ENCODE data around the gene CTSA.
A peak's percentile ranks its signal among the peaks of the same experiment; 100 is the strongest.
"Not testable (repeated sequence)": the region's sequence is repeated elsewhere in the genome, so short reads cannot be mapped to it uniquely, and the experiment has no call there.

The CTSA gene

DNA sequence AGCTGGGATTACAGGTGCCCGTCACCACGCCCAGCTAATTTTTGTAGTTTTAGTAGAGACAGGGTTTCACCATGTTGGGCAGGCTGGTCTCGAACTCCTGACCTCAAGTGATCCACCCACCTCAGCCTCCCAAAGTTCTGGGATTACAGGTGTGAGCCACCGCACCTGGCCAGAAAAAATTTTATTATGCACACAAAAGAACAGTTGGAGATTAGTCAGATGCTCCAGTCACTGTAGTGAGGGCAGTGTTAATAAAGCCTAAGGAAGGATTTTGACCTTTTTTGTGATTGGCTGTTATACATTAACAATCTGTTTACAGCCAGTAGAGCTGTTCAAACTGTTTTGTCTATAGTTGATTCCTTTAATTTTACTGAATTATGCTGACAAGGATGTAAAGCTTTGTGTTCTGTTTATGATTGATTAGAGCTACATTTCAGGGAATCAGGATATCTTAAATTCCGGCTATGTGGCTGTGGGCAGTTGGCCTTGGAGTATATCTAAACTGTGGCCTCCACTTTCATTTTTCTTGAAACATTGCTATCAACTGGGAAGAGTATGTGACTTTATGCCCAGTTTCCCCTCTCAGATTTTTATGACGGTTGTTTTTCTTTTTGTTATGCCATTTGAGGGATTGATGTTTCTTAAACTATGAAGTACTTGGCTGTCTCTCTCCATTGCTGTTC is 23.9 kb upstream of the CTSA start:
- no peak for FAIRE-seq

- no peak for FAIRE-seq
Measured at GRCh38 chr20:45867819-45868176, 23.3 kb upstream of the CTSA start.

GRCh38 chr20:45872626-45873025 is 18.5 kb upstream of the CTSA start:
- no peak for FAIRE-seq

GRCh38 chr20:45873409-45874103 is 17.6 kb upstream of the CTSA start:
- FAIRE-seq: no peak

DNA sequence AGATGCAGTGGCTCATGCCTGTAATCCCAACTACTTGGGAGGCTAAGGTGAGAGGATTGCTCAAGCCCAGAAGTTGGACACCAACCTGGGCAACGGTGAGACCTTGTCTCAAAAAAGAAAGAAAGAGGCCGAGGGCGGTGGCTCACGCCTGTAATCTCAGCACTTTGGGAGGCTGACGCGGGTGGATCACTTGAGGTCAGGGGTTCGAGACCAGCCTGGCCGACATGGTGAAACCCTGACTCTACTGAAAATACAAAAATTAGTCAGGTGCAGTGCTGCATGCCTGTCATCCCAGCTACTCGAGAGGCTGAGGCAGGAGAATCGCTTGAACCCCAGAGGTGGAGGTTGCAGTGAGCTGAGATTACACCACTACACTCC is 17.0 kb upstream of the CTSA start:
- FAIRE-seq: not testable (repeated sequence)

DNA sequence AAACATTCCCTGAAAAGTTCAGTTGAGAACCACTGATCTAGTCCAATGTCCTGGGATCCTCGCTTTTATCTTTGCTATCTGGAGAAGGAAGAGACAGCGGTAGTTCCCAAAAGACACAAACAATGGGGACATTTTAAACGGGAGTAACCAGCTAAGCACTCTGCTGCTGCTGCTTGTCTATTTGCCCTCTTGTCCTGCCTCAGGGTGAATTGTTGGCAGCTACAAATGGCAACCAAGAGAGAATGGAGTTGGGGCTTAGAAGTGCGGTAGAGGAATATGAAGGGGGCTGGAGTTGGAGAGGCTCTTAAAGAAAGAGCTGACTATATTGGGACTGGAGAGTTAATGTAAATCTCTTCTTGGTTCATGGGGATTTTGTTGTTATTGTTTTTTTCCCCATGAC is 16.6 kb upstream of the CTSA start:
- no peak for FAIRE-seq

DNA sequence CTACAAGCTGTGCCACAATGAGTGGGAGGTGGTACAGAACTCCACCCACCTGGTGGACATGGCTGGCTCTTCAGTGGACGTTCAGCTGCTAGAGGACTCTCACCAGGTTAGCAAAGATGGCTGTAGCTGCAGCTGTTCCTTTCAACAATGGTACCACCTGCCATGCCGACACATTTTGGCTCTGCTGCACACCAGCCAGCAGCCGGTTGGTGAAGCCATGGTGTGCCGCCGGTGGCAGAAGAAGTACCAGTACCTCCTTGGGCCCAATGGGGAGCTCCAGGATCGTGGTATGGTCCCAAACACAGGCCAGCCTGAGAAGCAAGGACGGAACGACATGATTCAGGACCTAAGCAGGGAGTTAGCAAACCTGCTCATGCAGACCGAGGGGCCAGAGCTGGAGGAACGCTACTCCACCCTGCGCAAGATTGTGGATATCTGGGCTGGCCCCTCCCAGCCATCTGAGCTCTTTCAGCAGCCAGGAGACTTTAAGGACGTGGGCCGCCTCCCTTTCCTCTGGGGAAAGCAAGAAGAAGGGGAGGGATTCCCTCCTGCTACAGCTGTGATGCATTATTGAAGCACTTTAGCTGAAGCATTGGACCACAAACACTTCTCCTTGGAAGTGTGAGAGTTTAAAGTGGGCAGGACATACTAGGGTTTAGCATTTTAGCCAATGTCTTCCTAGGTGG is 12.9 kb upstream of the CTSA start:
- FAIRE-seq: no peak

GRCh38 chr20:45880988-45881788 is 9.9 kb upstream of the CTSA start, which contains the start of gene ZSWIM1:
Gene ZSWIM1, plus strand, starts transcription at chr20:45881227. Its CDS starts 1,366 bp downstream, at chr20:45882593.
- peak; percentile 98 for FAIRE-seq

DNA sequence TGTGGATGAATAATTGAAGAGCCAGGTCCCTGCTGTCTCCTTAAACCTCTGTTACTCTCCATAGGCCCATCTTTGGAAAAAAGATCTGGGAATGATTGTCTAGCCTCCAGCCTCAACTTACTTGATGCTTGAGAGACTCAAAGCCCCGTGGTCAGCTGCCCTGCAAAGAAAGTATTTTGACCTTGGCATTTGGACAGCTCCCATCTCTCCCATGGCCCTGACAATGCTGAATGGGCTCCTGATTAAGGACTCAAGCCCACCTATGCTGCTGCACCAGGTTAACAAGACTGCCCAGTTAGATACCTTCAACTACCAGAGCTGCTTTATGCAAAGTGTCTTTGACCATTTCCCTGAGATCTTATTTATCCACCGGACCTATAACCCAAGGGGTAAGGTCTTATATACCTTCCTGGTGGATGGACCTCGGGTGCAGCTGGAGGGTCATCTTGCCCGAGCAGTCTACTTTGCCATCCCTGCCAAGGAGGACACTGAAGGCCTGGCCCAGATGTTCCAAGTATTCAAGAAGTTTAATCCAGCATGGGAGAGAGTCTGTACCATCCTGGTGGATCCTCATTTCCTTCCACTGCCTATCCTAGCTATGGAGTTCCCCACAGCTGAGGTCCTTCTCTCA is 8.6 kb upstream of the CTSA start:
- FAIRE-seq: no peak

- no peak for FAIRE-seq
Measured at GRCh38 chr20:45883100-45883469, 8.1 kb upstream of the CTSA start.

- FAIRE-seq: no peak
Measured at GRCh38 chr20:45886590-45887345, 4.4 kb upstream of the CTSA start.

- no peak for FAIRE-seq
Measured at GRCh38 chr20:45887346-45887715, 3.8 kb upstream of the CTSA start, which contains the start of gene SPATA25. Gene SPATA25, minus strand, starts transcription at chr20:45887622. Its CDS starts 32 bp downstream, at chr20:45887590.

DNA sequence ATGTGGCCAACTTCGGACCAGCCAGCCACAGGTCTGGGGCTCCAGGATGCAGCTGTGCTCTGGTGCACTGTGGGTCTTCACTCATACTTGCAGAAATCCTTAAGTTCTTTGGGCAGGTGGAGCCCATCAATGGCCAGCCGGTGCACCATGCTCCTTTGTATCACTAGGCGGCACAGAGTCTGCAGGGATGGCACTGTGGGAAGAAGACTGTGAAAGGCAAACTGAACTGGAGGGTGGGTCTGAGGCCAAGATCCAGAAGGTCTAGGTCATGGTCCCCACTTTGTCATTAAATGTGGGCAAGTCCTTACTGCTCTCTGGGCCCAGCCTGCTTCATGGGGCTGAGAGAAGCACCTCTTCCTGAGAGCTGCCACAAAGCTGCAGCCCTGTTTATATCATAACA is 2.5 kb upstream of the CTSA start:
- no peak for FAIRE-seq

DNA sequence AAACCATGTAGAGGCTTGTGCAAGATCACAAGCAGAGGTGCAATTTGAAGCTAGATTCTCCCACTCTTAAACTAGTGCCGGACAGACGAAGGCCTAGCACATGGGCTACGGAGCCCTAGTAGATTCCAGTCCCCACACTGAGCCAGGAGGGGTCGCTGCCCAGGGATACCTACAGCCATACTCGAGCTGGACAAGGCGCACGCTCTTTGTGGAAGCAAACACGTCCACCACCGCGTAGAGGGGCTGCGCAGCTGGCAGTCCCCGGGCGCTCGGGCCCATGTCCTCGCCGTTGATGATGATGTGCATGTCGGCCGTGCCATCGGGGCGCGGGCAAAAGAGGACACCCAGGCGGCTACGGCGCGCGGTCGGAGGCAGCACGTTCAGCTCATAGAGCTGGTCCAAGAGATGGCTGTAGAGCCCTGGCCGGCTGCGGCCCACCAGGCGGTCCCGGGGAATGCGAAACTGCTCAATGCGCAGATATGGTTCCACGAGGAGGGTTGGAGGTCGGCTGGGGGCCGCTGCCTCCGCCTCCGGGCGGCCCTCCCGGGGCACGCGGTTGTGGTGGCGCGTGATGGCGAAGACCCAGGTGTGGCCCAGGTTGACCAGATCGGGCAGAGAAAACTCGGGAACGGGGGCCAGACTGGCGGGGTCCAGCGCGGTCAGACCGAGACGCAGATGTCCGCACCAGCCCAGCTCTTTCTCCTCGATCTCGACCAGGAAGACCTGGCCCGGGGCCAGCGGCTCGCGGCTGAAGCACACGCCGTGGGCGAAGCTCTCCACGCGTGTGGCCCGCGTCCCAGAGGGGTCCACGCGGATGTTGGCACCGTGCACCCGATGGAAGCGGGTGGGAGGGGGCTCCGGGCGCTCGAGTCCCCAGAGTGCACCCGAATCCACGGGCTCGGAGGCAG is 804 bp upstream of the CTSA start:
- no peak for FAIRE-seq

DNA sequence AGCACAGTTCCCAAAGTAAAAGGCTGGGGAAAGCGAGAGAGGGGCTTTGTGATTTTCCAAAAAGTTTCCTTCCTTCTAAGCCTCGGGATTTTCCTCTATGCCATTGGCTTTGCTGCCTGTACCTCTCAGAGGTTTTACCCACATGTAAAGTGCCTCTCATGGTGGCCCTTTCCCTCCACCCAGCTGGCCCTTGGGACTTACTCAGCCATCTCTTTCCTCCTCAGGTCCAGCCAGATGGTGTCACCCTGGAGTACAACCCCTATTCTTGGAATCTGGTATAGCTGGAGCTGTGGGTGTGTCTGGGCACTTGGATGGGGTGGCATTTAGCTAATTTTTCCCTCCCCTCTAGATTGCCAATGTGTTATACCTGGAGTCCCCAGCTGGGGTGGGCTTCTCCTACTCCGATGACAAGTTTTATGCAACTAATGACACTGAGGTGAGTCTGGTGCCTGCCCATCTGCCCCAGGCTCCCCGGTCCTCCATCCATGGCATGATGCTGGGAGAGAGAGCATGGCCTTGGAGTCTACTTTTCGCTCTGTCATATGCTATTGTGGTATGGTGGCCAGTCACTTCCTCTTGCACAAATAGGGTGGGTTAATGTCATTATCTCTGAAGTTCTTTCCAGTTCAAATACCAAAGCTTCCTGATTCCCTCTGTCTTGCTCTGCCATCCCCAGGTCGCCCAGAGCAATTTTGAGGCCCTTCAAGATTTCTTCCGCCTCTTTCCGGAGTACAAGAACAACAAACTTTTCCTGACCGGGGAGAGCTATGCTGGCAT is 1.1 kb downstream of the CTSA start:
- FAIRE-seq: no peak

DNA sequence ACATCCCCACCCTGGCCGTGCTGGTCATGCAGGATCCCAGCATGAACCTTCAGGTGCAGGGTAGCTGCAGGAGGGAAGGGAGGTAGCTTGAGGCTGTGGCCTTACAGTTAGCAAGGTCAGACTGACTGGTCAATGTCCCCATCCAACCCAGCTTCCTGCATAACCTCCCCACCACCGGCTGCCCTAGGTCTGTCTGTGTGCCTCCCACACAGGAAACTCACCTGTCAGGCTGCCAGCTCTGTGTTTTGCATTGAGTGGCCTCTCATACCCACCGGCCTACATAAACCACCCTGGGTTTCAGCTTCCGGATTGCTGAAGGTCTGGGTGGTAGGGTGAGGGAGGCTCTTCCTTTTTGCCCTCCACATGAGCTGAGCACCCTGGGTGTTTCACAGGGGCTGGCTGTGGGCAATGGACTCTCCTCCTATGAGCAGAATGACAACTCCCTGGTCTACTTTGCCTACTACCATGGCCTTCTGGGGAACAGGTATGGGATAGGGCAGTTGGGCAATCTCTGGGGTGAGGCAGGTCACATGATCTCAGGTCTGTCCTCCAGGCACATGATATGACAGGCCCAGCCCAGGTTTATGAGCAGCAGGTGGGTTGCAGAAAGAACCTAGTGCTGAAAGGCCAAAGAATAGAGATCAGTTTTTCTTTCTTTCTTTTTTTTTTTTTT is 1.8 kb downstream of the CTSA start:
- no peak for FAIRE-seq

DNA sequence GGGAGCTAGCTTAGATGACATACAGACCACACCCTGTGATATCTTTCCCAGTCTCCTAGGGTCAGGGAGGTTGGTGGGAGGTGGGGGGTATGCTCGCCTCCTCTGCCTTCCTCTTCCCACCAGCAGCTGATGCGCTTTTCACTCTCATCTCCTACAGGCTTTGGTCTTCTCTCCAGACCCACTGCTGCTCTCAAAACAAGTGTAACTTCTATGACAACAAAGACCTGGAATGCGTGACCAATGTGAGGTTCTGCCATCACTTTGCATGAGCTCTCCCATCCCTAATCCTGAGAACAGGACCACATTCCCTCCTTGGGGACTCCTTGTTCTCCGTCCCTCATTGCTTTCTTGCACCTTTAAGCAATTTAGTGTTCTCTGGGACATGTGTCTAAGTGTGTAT is 2.7 kb downstream of the CTSA start:
- no peak for FAIRE-seq

- FAIRE-seq: no peak
Measured at GRCh38 chr20:45894797-45895196, 3.7 kb downstream of the CTSA start.

GRCh38 chr20:45896641-45897161 is 5.6 kb downstream of the CTSA start:
- no peak for FAIRE-seq
